22Rv1 (cell line): ENCODE results near the gene SLC4A11.

Experiments used
- CTCF ChIP-seq: fragments of 450-650 bp; IDR thresholded peaks from 2 replicates; pipeline ENCODE4 v1.5.1; 2017; ENCODE audit warnings: mild to moderate bottlenecking
- ZFX ChIP-seq: fragments of 450-650 bp; IDR thresholded peaks from 2 replicates; pipeline ENCODE4 v1.6.1; 2017; ENCODE audit warnings: antibody characterized with exemption, borderline replicate concordance

DNA sequence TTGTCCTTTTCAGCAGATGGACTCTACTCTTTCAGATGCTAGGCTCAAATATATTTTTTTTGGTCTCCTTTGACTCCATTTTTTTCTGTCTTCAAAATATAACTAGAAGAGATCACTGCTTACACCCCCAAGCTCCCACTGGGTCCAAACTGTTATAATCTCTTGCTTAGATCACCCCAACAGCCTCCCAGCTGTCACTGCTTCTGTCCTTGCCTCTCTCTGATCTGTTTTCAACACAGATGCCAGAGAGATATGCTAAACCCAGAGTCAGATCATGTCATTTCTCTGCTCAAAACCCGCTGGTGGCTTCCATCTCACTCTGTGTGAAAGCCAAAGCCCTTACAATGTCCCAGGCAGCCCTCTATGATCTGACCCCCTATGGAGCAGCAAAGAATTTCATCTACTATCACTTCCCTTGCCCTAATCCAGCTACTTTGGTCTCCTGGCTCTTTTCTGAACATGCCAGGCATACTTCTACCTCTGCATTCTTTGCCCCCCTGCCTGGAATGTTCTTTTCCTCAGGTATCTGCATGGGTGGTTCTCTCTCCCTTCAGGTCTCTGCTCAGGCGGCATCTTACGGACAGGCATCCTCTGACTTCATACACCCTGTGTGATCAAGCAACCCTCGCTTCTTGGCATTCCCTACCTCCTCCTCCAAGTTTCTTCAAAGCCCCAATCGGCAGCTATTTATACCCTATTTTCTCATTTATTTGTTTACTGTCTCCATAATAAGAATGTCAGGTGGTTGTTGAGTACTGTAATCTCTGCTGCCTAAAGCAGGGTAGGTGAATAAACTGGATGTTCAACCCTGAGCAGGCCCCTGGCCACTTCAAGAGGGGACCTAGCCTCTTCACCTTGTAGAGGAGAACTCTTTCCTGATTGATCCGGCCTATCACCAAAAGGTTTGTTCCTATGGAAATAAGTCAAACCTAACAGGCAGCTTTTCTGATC lies 43.6 kb upstream of the SLC4A11 start:
- TF ChIP-seq CTCF (no peak), ZFX (no peak)
